H9 (cell line): Measurements from ENCODE around the gene ST8SIA5. TPM values are rescaled to one million over a fixed set of nuclear protein-coding genes. Genes with fewer than 3 reads are reported as not detected.

Experiments used
- DNase-seq: peaks from one replicate; pipeline ENCODE4 v3.0.0-alpha.2; 2017
- H2AFZ ChIP-seq: one replicate; pipeline ENCODE4 v1.6.1; 2013; ENCODE audit warnings: mild to moderate bottlenecking, low read length, control low read depth, moderate library complexity
- H2AK5ac ChIP-seq: 2 replicates; pipeline ENCODE4 v1.6.1; 2013; ENCODE audit warnings: low read length, control low read depth, mixed read lengths; ENCODE audit not compliant: insufficient read length
- H2BK120ac ChIP-seq: one replicate; pipeline ENCODE4 v1.6.1; 2013; ENCODE audit warnings: low read depth, mild to moderate bottlenecking, low read length, control low read depth, inconsistent platforms; ENCODE audit not compliant: poor library complexity, severe bottlenecking
- H2BK12ac ChIP-seq: 2 replicates; pipeline ENCODE4 v1.6.1; 2013; ENCODE audit warnings: low read length, control low read depth, mixed read lengths, low read depth; ENCODE audit not compliant: insufficient read length
- H2BK15ac ChIP-seq: 2 replicates; pipeline ENCODE4 v1.6.1; 2013; ENCODE audit warnings: low read depth, low read length, control low read depth
- H2BK20ac ChIP-seq: one replicate; pipeline ENCODE4 v1.6.1; 2013; ENCODE audit warnings: low read depth, mild to moderate bottlenecking, low read length, control low read depth, inconsistent platforms; ENCODE audit not compliant: poor library complexity, severe bottlenecking
- H2BK5ac ChIP-seq: 2 replicates; pipeline ENCODE4 v1.6.1; 2013; ENCODE audit warnings: low read length, control low read depth, mixed read lengths; ENCODE audit not compliant: insufficient read length
- H3K14ac ChIP-seq: 2 replicates; pipeline ENCODE4 v1.6.1; 2013; ENCODE audit warnings: low read length, control low read depth; ENCODE audit not compliant: insufficient read depth
- H3K18ac ChIP-seq: 2 replicates; pipeline ENCODE4 v1.6.1; 2013; ENCODE audit warnings: low read depth, mild to moderate bottlenecking, mixed read lengths, low read length, control low read depth; ENCODE audit not compliant: insufficient read length
- H3K23ac ChIP-seq: 2 replicates; pipeline ENCODE4 v1.6.1; 2013; ENCODE audit warnings: low read length, control low read depth, mixed read lengths, low read depth; ENCODE audit not compliant: insufficient read length
- H3K23me2 ChIP-seq: 2 replicates; pipeline ENCODE4 v1.6.1; 2013; ENCODE audit warnings: low read depth, mild to moderate bottlenecking, mixed read lengths, low read length, control low read depth; ENCODE audit not compliant: insufficient read length, poor library complexity, severe bottlenecking
- H3K27ac ChIP-seq: 2 replicates; pipeline ENCODE4 v1.5.1; 2013; ENCODE audit warnings: low read length, control low read depth, mixed read lengths, low read depth; ENCODE audit not compliant: insufficient read length
- H3K27me3 ChIP-seq: 2 replicates; pipeline ENCODE4 v1.6.1; 2013; ENCODE audit warnings: low read length, control low read depth, inconsistent platforms; ENCODE audit not compliant: insufficient read depth
- H3K4ac ChIP-seq: 2 replicates; pipeline ENCODE4 v1.6.1; 2013; ENCODE audit warnings: low read depth, mild to moderate bottlenecking, control low read depth, inconsistent platforms, low read length, moderate library complexity
- H3K4me1 ChIP-seq: 2 replicates; pipeline ENCODE4 v1.6.1; 2013; ENCODE audit warnings: low read length, control low read depth, inconsistent platforms; ENCODE audit not compliant: insufficient read depth
- H3K4me2 ChIP-seq: 2 replicates; pipeline ENCODE4 v1.6.1; 2013; ENCODE audit warnings: low read length, control low read depth, mixed read lengths; ENCODE audit not compliant: insufficient read length, insufficient read depth
- H3K56ac ChIP-seq: 2 replicates; pipeline ENCODE4 v1.6.1; 2013; ENCODE audit warnings: low read depth, mild to moderate bottlenecking, mixed read lengths, low read length, control low read depth; ENCODE audit not compliant: insufficient read length
- H3K79me1 ChIP-seq: 2 replicates; pipeline ENCODE4 v1.6.1; 2013; ENCODE audit warnings: low read depth, mild to moderate bottlenecking, moderate library complexity, low read length, control low read depth, inconsistent platforms; ENCODE audit not compliant: insufficient read depth, poor library complexity, severe bottlenecking
- H3K79me2 ChIP-seq: 2 replicates; pipeline ENCODE4 v1.6.1; 2013; ENCODE audit warnings: low read length, control low read depth, inconsistent platforms; ENCODE audit not compliant: insufficient read depth
- H3K9ac ChIP-seq: 2 replicates; pipeline ENCODE4 v1.6.1; 2013; ENCODE audit warnings: low read length, control low read depth, mixed read lengths; ENCODE audit not compliant: insufficient read length; ENCODE audit errors: extremely low read depth
- H3K9me3 ChIP-seq: one replicate; pipeline ENCODE4 v1.6.1; 2013; ENCODE audit warnings: low read depth, low read length, inconsistent platforms; ENCODE audit not compliant: control insufficient read depth
- H3T11ph ChIP-seq: one replicate; pipeline ENCODE4 v1.6.1; 2013; ENCODE audit warnings: mild to moderate bottlenecking, low read length, control low read depth, inconsistent platforms
- H4K20me1 ChIP-seq: one replicate; pipeline ENCODE4 v1.6.1; 2013; ENCODE audit not compliant: control insufficient read depth, insufficient read length, insufficient read depth
- H4K5ac ChIP-seq: 2 replicates; pipeline ENCODE4 v1.6.1; 2013; ENCODE audit warnings: low read depth, mild to moderate bottlenecking, mixed read lengths, low read length, control low read depth; ENCODE audit not compliant: insufficient read length
- H4K8ac ChIP-seq: replicated peaks from 2 replicates; pipeline ENCODE4 v1.6.1; 2013; ENCODE audit warnings: low read length, control low read depth, mixed read lengths, low read depth; ENCODE audit not compliant: insufficient read length
- H4K91ac ChIP-seq: 2 replicates; pipeline ENCODE4 v1.6.1; 2013; ENCODE audit warnings: low read depth, mild to moderate bottlenecking, moderate library complexity, mixed read lengths, low read length, control low read depth; ENCODE audit not compliant: insufficient read length
- H3K27ac Mint-ChIP-seq, 3 experiments: 2 replicates in 2 of 3; 3 replicates in 1 of 3; pipeline ENCODE4 v1.8.0; 2020 to 2021; ENCODE audit warnings: mixed read lengths in 3 of 3, mild to moderate bottlenecking in 1 of 3, moderate library complexity in 1 of 3
- H3K27me3 Mint-ChIP-seq: 2 replicates; pipeline ENCODE4 v1.8.0; 2021; ENCODE audit warnings: low read depth, mild to moderate bottlenecking, moderate library complexity, mixed read lengths
- H3K36me3 Mint-ChIP-seq, 3 experiments: 2 replicates in 2 of 3; 3 replicates in 1 of 3; pipeline ENCODE4 v1.8.0; 2020 to 2021; ENCODE audit warnings: low read depth in 3 of 3, mixed read lengths in 3 of 3; ENCODE audit not compliant: insufficient read depth in 1 of 3
- H3K4me1 Mint-ChIP-seq, 2 experiments: 2 replicates each; pipeline ENCODE4 v1.8.0; 2020; ENCODE audit warnings: mixed read lengths in 2 of 2
- H3K4me3 Mint-ChIP-seq, 2 experiments: 2 replicates in 1 of 2; 3 replicates in 1 of 2; pipeline ENCODE4 v1.8.0; 2020 to 2021; ENCODE audit warnings: mild to moderate bottlenecking in 2 of 2, mixed read lengths in 2 of 2, moderate library complexity in 1 of 2
- H3K9me3 Mint-ChIP-seq, 2 experiments: 2 replicates in 1 of 2; 3 replicates in 1 of 2; pipeline ENCODE4 v1.8.0; 2020; ENCODE audit warnings: mild to moderate bottlenecking in 2 of 2, mixed read lengths in 2 of 2, moderate library complexity in 1 of 2
- WGBS: extraction: QIAGEN DNeasy Blood & Tissue Kit; methylation state at CpG from one replicate; pipeline ENCODE4 v1.1.7; 2013; ENCODE audit warnings: missing lambda C conversion rate, low lambda C conversion rate, mixed read lengths; ENCODE audit not compliant: insufficient read length; ENCODE audit errors: extremely low coverage; 5-methylcytosine and 5-hydroxymethylcytosine counted together
- total RNA-seq: library from RNA; stranded (reverse); gene quantifications from 2 replicates; pipeline ENCODE4 v1.2.1, GENCODE V29; 2021
- TF ChIP-seq, protein P1 (sequence below): fragments of 200-600 bp; sonication (generic); conservative IDR thresholded peaks from 3 replicates; pipeline ENCODE4 v1.8.0; 2021; ENCODE audit warnings: antibody characterized with exemption, mild to moderate bottlenecking

The ST8SIA5 gene
- total RNA-seq, 1 experiment from 2014 or later: 0.63 TPM

DNA sequence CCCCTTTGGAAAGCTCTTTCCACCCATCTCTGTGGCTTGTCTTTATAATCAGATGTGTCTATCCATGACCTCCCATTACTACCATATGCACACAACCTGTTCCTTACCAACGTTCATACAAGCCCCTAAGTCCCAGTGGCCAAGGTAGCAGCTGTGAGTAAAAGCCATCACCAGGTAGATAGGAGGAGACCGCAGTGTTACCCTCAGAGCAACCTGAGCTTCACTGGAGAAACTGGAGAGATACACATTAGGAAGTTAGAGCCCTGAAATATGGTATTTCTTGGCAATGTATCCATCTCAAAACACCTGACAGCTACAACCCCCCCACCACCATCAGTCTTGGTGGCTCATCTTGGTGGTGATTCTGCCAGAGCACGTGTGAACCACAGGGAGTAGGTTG lies 125.9 kb downstream of the ST8SIA5 start:
- H3K79me1 ChIP-seq: no peaks in the 10 kb centered on the region
- H3K9ac ChIP-seq: no peak overlapping the region
- no peak overlapping the region for H3K23ac ChIP-seq
- no peaks in the 10 kb centered on the region for H3K27me3 ChIP-seq
- H3K36me3 Mint-ChIP-seq: no peaks in the 10 kb centered on the region; a peak in 1 of 7 replicates
- H3K4me3 Mint-ChIP-seq: no peak overlapping the region
- no peak overlapping the region for H4K8ac ChIP-seq
- H2BK120ac ChIP-seq: no peak overlapping the region
- no peak overlapping the region for H3K27ac Mint-ChIP-seq
- H3K4me1 ChIP-seq: no peaks in the 10 kb centered on the region
- H3K9me3 Mint-ChIP-seq: peaks cover 0 to 2% of the 10 kb centered on the region in 2 experiments; a peak in 2 of 5 replicates
- H4K91ac ChIP-seq: no peak overlapping the region
- no peak overlapping the region for H2BK12ac ChIP-seq
- H3K79me2 ChIP-seq: no peaks in the 10 kb centered on the region
- H3K18ac ChIP-seq: no peak overlapping the region
- no peak overlapping the region for H3K27ac ChIP-seq
- H2BK5ac ChIP-seq: no peak overlapping the region
- H3K4me2 ChIP-seq: no peak overlapping the region
- no CpG with 5 or more reads among the region's 3 CpGs for WGBS
- TF ChIP-seq, protein P1, sequence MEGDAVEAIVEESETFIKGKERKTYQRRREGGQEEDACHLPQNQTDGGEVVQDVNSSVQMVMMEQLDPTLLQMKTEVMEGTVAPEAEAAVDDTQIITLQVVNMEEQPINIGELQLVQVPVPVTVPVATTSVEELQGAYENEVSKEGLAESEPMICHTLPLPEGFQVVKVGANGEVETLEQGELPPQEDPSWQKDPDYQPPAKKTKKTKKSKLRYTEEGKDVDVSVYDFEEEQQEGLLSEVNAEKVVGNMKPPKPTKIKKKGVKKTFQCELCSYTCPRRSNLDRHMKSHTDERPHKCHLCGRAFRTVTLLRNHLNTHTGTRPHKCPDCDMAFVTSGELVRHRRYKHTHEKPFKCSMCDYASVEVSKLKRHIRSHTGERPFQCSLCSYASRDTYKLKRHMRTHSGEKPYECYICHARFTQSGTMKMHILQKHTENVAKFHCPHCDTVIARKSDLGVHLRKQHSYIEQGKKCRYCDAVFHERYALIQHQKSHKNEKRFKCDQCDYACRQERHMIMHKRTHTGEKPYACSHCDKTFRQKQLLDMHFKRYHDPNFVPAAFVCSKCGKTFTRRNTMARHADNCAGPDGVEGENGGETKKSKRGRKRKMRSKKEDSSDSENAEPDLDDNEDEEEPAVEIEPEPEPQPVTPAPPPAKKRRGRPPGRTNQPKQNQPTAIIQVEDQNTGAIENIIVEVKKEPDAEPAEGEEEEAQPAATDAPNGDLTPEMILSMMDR: no peak
- H2AFZ ChIP-seq: no peak overlapping the region
- no peak overlapping the region for H2BK15ac ChIP-seq
- H3K14ac ChIP-seq: no peak overlapping the region
- DNase-seq: no peak
- H3K4ac ChIP-seq: no peak overlapping the region
- peaks cover 0 to 8% of the 10 kb centered on the region in 2 experiments; a peak in 2 of 4 replicates for H3K4me1 Mint-ChIP-seq
- no peaks in the 10 kb centered on the region for H4K20me1 ChIP-seq
- H3K9me3 ChIP-seq: no peaks in the 10 kb centered on the region
- no peak overlapping the region for H3K56ac ChIP-seq
- H2BK20ac ChIP-seq: no peak overlapping the region
- no peaks in the 10 kb centered on the region for H3K23me2 ChIP-seq
- no peak overlapping the region for H3T11ph ChIP-seq
- no peak overlapping the region for H2AK5ac ChIP-seq
- peaks cover 2% of the 10 kb centered on the region for H3K27me3 Mint-ChIP-seq
- H4K5ac ChIP-seq: no peak overlapping the region
